ENCODE measurements around the gene PSMA1.

DNA sequence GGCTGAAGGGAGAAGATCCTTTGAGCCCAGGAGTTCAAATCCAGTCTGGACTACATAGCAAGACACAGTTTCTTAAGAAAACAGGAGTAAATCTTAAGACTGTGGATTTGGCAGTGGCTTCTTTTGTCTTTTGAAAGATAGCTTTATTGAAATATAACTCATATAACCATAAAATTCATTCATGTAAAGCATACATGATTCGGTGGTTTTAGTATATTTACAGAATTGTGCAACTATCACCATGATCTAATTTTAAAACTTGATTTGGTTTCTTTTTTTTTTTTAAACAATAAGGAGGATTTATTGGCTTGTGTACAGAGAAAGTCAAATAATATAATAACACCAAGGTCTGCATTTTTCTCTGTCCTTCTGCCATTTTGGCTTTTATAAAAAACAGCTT lies 23.1 kb upstream of the PSMA1 start:
- TF ChIP-seq POLR2AphosphoS5 (IDR thresholded peaks at IDR 0.05) (no peak), EP300 (conservative IDR thresholded peaks at IDR 0.05; ENCODE audit: poor library complexity, severe bottlenecking) (no peak), TAF1 (IDR thresholded peaks at IDR 0.05; ENCODE audit: low read depth) (no peak)
- TF ChIP-seq, protein P1, sequence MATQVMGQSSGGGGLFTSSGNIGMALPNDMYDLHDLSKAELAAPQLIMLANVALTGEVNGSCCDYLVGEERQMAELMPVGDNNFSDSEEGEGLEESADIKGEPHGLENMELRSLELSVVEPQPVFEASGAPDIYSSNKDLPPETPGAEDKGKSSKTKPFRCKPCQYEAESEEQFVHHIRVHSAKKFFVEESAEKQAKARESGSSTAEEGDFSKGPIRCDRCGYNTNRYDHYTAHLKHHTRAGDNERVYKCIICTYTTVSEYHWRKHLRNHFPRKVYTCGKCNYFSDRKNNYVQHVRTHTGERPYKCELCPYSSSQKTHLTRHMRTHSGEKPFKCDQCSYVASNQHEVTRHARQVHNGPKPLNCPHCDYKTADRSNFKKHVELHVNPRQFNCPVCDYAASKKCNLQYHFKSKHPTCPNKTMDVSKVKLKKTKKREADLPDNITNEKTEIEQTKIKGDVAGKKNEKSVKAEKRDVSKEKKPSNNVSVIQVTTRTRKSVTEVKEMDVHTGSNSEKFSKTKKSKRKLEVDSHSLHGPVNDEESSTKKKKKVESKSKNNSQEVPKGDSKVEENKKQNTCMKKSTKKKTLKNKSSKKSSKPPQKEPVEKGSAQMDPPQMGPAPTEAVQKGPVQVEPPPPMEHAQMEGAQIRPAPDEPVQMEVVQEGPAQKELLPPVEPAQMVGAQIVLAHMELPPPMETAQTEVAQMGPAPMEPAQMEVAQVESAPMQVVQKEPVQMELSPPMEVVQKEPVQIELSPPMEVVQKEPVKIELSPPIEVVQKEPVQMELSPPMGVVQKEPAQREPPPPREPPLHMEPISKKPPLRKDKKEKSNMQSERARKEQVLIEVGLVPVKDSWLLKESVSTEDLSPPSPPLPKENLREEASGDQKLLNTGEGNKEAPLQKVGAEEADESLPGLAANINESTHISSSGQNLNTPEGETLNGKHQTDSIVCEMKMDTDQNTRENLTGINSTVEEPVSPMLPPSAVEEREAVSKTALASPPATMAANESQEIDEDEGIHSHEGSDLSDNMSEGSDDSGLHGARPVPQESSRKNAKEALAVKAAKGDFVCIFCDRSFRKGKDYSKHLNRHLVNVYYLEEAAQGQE (IDR thresholded peaks at IDR 0.05; ENCODE audit: borderline replicate concordance): no peak

Data from neural cell (in vitro differentiated cells).